Mesendoderm (in vitro differentiated cells): ENCODE results near the gene XCL2.

Source experiments
- DNase-seq: peaks from one replicate; pipeline ENCODE4 v3.0.0; 2013
- H2AK5ac ChIP-seq: 2 replicates; pipeline ENCODE4 v1.6.1; 2013; ENCODE audit warnings: low read length, inconsistent platforms
- H2BK120ac ChIP-seq: 2 replicates; pipeline ENCODE4 v1.6.1; 2013; ENCODE audit warnings: low read depth, mild to moderate bottlenecking, low read length, moderate library complexity, mixed read lengths
- H2BK15ac ChIP-seq: replicated peaks from 2 replicates; pipeline ENCODE4 v1.6.1; 2013; ENCODE audit warnings: low read depth, mild to moderate bottlenecking, moderate library complexity
- H2BK5ac ChIP-seq: 2 replicates; pipeline ENCODE4 v1.6.1; 2013; ENCODE audit warnings: low read length, inconsistent platforms
- H3K18ac ChIP-seq: 2 replicates; pipeline ENCODE4 v1.6.1; 2013; ENCODE audit warnings: mild to moderate bottlenecking, low read length, mixed read lengths
- H3K23ac ChIP-seq: one replicate; pipeline ENCODE4 v1.6.1; 2013; ENCODE audit warnings: low read length
- H3K27ac ChIP-seq: 2 replicates; pipeline ENCODE4 v1.5.1; 2013; ENCODE audit warnings: low read depth, mild to moderate bottlenecking, inconsistent platforms, low read length, moderate library complexity
- H3K27me3 ChIP-seq: 2 replicates; pipeline ENCODE4 v1.6.1; 2013; ENCODE audit warnings: low read length, control low read depth, mild to moderate bottlenecking, inconsistent platforms; ENCODE audit not compliant: insufficient read depth, poor library complexity
- H3K36me3 ChIP-seq: 2 replicates; pipeline ENCODE4 v1.6.1; 2013; ENCODE audit warnings: low read length, inconsistent platforms; ENCODE audit not compliant: control insufficient read depth, insufficient read depth
- H3K4ac ChIP-seq: one replicate; pipeline ENCODE4 v1.6.1; 2013; ENCODE audit warnings: low read depth, mild to moderate bottlenecking, low read length, moderate library complexity
- H3K4me1 ChIP-seq: 2 replicates; pipeline ENCODE4 v1.6.1; 2013; ENCODE audit warnings: low read depth, low read length, inconsistent platforms; ENCODE audit not compliant: control insufficient read depth
- H3K4me2 ChIP-seq: 2 replicates; pipeline ENCODE4 v1.6.1; 2013; ENCODE audit warnings: low read length
- H3K4me3 ChIP-seq: 2 replicates; pipeline ENCODE4 v1.5.1; 2013; ENCODE audit warnings: mild to moderate bottlenecking, low read length
- H3K56ac ChIP-seq: one replicate; pipeline ENCODE4 v1.6.1; 2013; ENCODE audit warnings: low read length
- H3K79me1 ChIP-seq: 2 replicates; pipeline ENCODE4 v1.6.1; 2013; ENCODE audit warnings: low read length, inconsistent platforms
- H3K79me2 ChIP-seq: 2 replicates; pipeline ENCODE4 v1.6.1; 2013; ENCODE audit warnings: mild to moderate bottlenecking, low read length; ENCODE audit not compliant: control insufficient read depth, insufficient read depth
- H3K9ac ChIP-seq: 2 replicates; pipeline ENCODE4 v1.6.1; 2013; ENCODE audit warnings: low read length, inconsistent platforms
- H4K5ac ChIP-seq: one replicate; pipeline ENCODE4 v1.6.1; 2013; ENCODE audit warnings: low read length
- H4K8ac ChIP-seq: one replicate; pipeline ENCODE4 v1.6.1; 2013; ENCODE audit warnings: low read depth, mild to moderate bottlenecking, control low read depth, low read length, moderate library complexity
- WGBS: extraction: QIAGEN DNeasy Blood & Tissue Kit; methylation state at CpG from one replicate; pipeline ENCODE4 v1.1.7; 2013; ENCODE audit warnings: low lambda C conversion rate, missing lambda C conversion rate; ENCODE audit not compliant: insufficient coverage; ENCODE audit errors: extremely low coverage; 5-methylcytosine and 5-hydroxymethylcytosine counted together

The XCL2 gene

DNA sequence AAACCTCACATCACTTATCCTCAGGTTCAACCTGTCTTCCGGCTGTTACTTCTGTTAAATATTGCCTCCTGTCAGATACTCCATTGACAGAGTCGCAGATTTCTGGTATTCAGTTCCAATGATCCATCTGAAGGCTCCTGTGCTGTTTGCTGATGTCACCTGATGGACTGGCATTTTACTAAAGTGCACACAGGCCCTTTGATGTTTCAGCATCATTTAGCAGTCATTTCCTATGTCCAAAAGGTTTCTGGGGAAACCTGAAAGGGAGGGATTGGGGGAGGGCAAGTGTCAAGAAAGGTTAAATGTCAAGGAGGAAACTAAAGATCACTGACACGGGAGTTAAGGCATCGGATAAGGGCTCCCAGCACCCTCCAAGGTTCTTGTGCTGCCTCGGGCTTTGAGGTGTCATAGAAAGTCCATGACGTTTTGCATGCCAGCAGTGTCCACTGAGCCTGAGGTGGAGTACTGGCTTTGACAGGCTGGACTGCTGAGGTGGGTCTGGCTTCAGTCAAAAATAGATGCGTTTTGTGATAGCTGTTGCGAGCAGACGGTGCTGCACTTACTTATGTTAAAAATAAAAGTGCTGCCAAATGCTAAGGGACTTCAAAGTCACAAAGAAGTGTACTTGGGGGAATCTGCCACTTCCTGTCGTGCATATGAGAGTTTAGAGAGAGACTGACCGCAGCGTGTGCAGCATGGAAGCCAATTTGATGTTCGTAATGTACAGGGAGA, 30.8 kb downstream of the XCL2 start:
- no peak overlapping the region for H4K8ac ChIP-seq
- H3K4me3 ChIP-seq: no peak overlapping the region
- H3K36me3 ChIP-seq: no peaks in the 10 kb centered on the region
- DNase-seq: no peak
- no peaks in the 10 kb centered on the region for H3K4me1 ChIP-seq
- no peak overlapping the region for H3K27ac ChIP-seq
- H3K4me2 ChIP-seq: no peak overlapping the region
- H4K5ac ChIP-seq: no peak overlapping the region
- no peak overlapping the region for H2AK5ac ChIP-seq
- H3K23ac ChIP-seq: no peak overlapping the region
- no peaks in the 10 kb centered on the region for H3K79me1 ChIP-seq
- no peak overlapping the region for H2BK120ac ChIP-seq
- H3K9ac ChIP-seq: no peak overlapping the region
- no peak overlapping the region for H2BK15ac ChIP-seq
- H2BK5ac ChIP-seq: no peak overlapping the region
- H3K79me2 ChIP-seq: no peaks in the 10 kb centered on the region
- WGBS: no CpG with 5 or more reads among the region's 13 CpGs
- no peaks in the 10 kb centered on the region for H3K27me3 ChIP-seq
- H3K18ac ChIP-seq: no peak overlapping the region
- no peak overlapping the region for H3K4ac ChIP-seq
- no peak overlapping the region for H3K56ac ChIP-seq

GRCh38 chr1:168509875-168510791, 33.7 kb downstream of the XCL2 start:
- Histone ChIP-seq H2BK5ac (no peak overlapping the region), H3K4me3 (no peak overlapping the region), H3K4ac (no peak overlapping the region), H4K5ac (no peak overlapping the region), H3K36me3 (no peaks in the 10 kb centered on the region), H2BK15ac (no peak overlapping the region), H4K8ac (no peak overlapping the region), H3K79me2 (no peaks in the 10 kb centered on the region), H2AK5ac (no peak overlapping the region), H3K4me2 (no peak overlapping the region), H3K9ac (no peak overlapping the region), H2BK120ac (no peak overlapping the region), H3K56ac (no peak overlapping the region), H3K27ac (no peak overlapping the region), H3K18ac (no peak overlapping the region), H3K4me1 (no peaks in the 10 kb centered on the region), H3K79me1 (no peaks in the 10 kb centered on the region), H3K27me3 (no peaks in the 10 kb centered on the region), H3K23ac (no peak overlapping the region)
- no peak for DNase-seq
- WGBS: no CpG with 5 or more reads among the region's 13 CpGs

- whole genome bisulfite sequencing: no CpG with 5 or more reads among the region's 1 CpG
- no peak overlapping the region for H4K5ac ChIP-seq
Observed at GRCh38 chr1:168509210-168509609, 34.6 kb downstream of the XCL2 start.

GRCh38 chr1:168507828-168508227, 36.0 kb downstream of the XCL2 start:
- no peak overlapping the region for H2AK5ac ChIP-seq
- no CpG with 5 or more reads among the region's 4 CpGs for WGBS
- no peak overlapping the region for H3K4me2 ChIP-seq
- no peak overlapping the region for H2BK120ac ChIP-seq
- H3K4me1 ChIP-seq: no peaks in the 10 kb centered on the region
- H3K79me1 ChIP-seq: no peaks in the 10 kb centered on the region
- no peak overlapping the region for H3K18ac ChIP-seq
- H3K56ac ChIP-seq: no peak overlapping the region
- H4K5ac ChIP-seq: no peak overlapping the region
- no peak overlapping the region for H3K4ac ChIP-seq
- no peak overlapping the region for H3K23ac ChIP-seq
- no peak overlapping the region for H3K9ac ChIP-seq
- H3K27ac ChIP-seq: no peak overlapping the region
- no peak overlapping the region for H2BK5ac ChIP-seq
- no peak for DNase-seq
- no peaks in the 10 kb centered on the region for H3K27me3 ChIP-seq
- no peak overlapping the region for H4K8ac ChIP-seq
- H2BK15ac ChIP-seq: no peak overlapping the region
- no peaks in the 10 kb centered on the region for H3K79me2 ChIP-seq
- H3K36me3 ChIP-seq: no peaks in the 10 kb centered on the region
- H3K4me3 ChIP-seq: no peak overlapping the region

More at GRCh38 chr1:168509210-168509609, 34.6 kb downstream of the XCL2 start:
- Histone ChIP-seq H3K79me2 (no peaks in the 10 kb centered on the region), H3K79me1 (no peaks in the 10 kb centered on the region), H3K18ac (no peak overlapping the region), H3K23ac (no peak overlapping the region), H3K9ac (no peak overlapping the region), H3K27me3 (no peaks in the 10 kb centered on the region), H3K36me3 (no peaks in the 10 kb centered on the region), H2AK5ac (no peak overlapping the region), H3K4me2 (no peak overlapping the region), H3K4me3 (no peak overlapping the region), H3K27ac (no peak overlapping the region), H2BK120ac (no peak overlapping the region), H2BK5ac (no peak overlapping the region), H4K8ac (no peak overlapping the region), H3K56ac (no peak overlapping the region), H3K4ac (no peak overlapping the region), H2BK15ac (no peak overlapping the region), H3K4me1 (no peaks in the 10 kb centered on the region)
- no peak for DNase-seq

GRCh38 chr1:168507231-168507630, 36.6 kb downstream of the XCL2 start:
- no peak overlapping the region for H2BK120ac ChIP-seq
- H2BK15ac ChIP-seq: no peak overlapping the region
- whole genome bisulfite sequencing: no CpG with 5 or more reads among the region's 3 CpGs
- H4K8ac ChIP-seq: no peak overlapping the region
- H3K4me2 ChIP-seq: no peak overlapping the region
- H3K23ac ChIP-seq: no peak overlapping the region
- no peak overlapping the region for H2AK5ac ChIP-seq
- no peak overlapping the region for H3K4ac ChIP-seq
- no peak overlapping the region for H4K5ac ChIP-seq
- no peaks in the 10 kb centered on the region for H3K79me2 ChIP-seq
- H3K4me1 ChIP-seq: no peaks in the 10 kb centered on the region
- no peak overlapping the region for H3K18ac ChIP-seq
- H3K79me1 ChIP-seq: no peaks in the 10 kb centered on the region
- DNase-seq: no peak
- no peaks in the 10 kb centered on the region for H3K36me3 ChIP-seq
- H3K27me3 ChIP-seq: no peaks in the 10 kb centered on the region
- H3K9ac ChIP-seq: no peak overlapping the region
- H3K4me3 ChIP-seq: no peak overlapping the region
- H3K56ac ChIP-seq: no peak overlapping the region
- H3K27ac ChIP-seq: no peak overlapping the region
- H2BK5ac ChIP-seq: no peak overlapping the region
